HEK293T (cell line): ENCODE data around the gene FHIT.

Source experiments
- CTCF ChIA-PET: fragments of 350-600 bp; formaldehyde crosslinking; extraction: SDS; loops from one replicate; lab custom pipeline; 2021; ENCODE audit warnings: antibody characterized with exemption, inconsistent platforms; lab: Yijun Ruan, JAX
- POLR2A ChIA-PET: fragments of 350-600 bp; formaldehyde crosslinking; extraction: SDS; loops from one replicate; lab custom pipeline; 2020; ENCODE audit warnings: antibody characterized with exemption, inconsistent platforms; lab: Yijun Ruan, JAX
- DNase-seq: peaks from one replicate; pipeline ENCODE4 v3.0.0; 2012; ENCODE audit warnings: mixed read lengths; ENCODE audit errors: extremely low spot score
- ARNT ChIP-seq: fragments of 450-650 bp; IDR thresholded peaks from 2 replicates; pipeline ENCODE4 v1.6.1; 2017; ENCODE audit warnings: mild to moderate bottlenecking
- BHLHE40 ChIP-seq: fragments of 450-650 bp; IDR thresholded peaks from 2 replicates; pipeline ENCODE4 v1.6.1; 2016; ENCODE audit warnings: mild to moderate bottlenecking, moderate library complexity, borderline replicate concordance
- CTBP1 ChIP-seq: fragments of 450-650 bp; IDR thresholded peaks from 2 replicates; pipeline ENCODE4 v1.6.1; 2016; ENCODE audit warnings: borderline replicate concordance
- ELF4 ChIP-seq: fragments of 450-650 bp; IDR thresholded peaks from 2 replicates; pipeline ENCODE4 v1.6.1; 2017; ENCODE audit warnings: antibody characterized with exemption
- FOXA1 ChIP-seq: fragments of 450-650 bp; IDR thresholded peaks from 2 replicates; pipeline ENCODE4 v1.6.1; 2016; ENCODE audit warnings: mild to moderate bottlenecking
- FOXK2 ChIP-seq: fragments of 450-650 bp; IDR thresholded peaks from 2 replicates; pipeline ENCODE4 v1.6.1; 2016; ENCODE audit warnings: mild to moderate bottlenecking
- FOXM1 ChIP-seq: fragments of 450-650 bp; IDR thresholded peaks from 2 replicates; pipeline ENCODE4 v1.6.1; 2017; ENCODE audit warnings: mild to moderate bottlenecking, borderline replicate concordance
- HDGF ChIP-seq: fragments of 450-650 bp; IDR thresholded peaks from 2 replicates; pipeline ENCODE4 v1.6.1; 2017; ENCODE audit warnings: antibody characterized with exemption, borderline replicate concordance
- L3MBTL2 ChIP-seq: fragments of 450-650 bp; conservative IDR thresholded peaks from 2 replicates; pipeline ENCODE4 v1.6.1; 2016; ENCODE audit warnings: mild to moderate bottlenecking
- LEF1 ChIP-seq: fragments of 450-650 bp; IDR thresholded peaks from 2 replicates; pipeline ENCODE4 v1.6.1; 2017; ENCODE audit warnings: mild to moderate bottlenecking, borderline replicate concordance
- NFRKB ChIP-seq: fragments of 450-650 bp; IDR thresholded peaks from 2 replicates; pipeline ENCODE4 v1.6.1; 2016; ENCODE audit warnings: mild to moderate bottlenecking, moderate library complexity
- SP1 ChIP-seq: fragments of 450-650 bp; IDR thresholded peaks from 2 replicates; pipeline ENCODE4 v1.6.1; 2017
- SUZ12 ChIP-seq: fragments of 450-650 bp; IDR thresholded peaks from 2 replicates; pipeline ENCODE4 v1.6.1; 2016; ENCODE audit warnings: mild to moderate bottlenecking
- TARDBP ChIP-seq: fragments of 450-650 bp; IDR thresholded peaks from 2 replicates; pipeline ENCODE4 v1.6.1; 2016
- ZNF384 ChIP-seq: fragments of 450-650 bp; IDR thresholded peaks from 2 replicates; pipeline ENCODE4 v1.6.1; 2016
- TF ChIP-seq, protein P1 (sequence below): fragments of 450-650 bp; IDR thresholded peaks from 2 replicates; pipeline ENCODE4 v1.6.1; 2016

Gene FHIT

DNA sequence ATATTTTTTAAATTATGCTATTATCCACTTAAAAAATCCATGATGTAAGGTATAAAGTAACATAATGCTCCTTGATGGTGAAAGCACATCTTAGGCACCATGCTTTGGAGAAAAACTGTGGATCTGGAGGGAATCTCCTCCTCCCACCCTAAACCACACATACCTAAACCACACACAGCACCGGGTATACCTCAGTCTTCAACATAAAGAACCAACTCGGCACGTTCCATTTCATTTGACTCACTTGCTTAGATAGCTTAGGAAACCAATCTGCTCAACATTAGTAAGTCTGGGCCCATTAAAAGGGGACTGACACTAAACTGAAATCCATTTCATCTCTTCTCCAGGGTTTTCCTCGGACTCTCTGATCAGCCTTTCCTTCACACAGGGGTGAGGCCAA is 1255.7 kb downstream of the FHIT start:
- POLR2A ChIA-PET: no interaction called here
- TF ChIP-seq FOXA1: no peak
- no peak for TF ChIP-seq CTBP1
- TF ChIP-seq NFRKB: no peak
- no peak for TF ChIP-seq BHLHE40
- no peak for TF ChIP-seq FOXM1
- TF ChIP-seq ZNF384: no peak
- no peak for TF ChIP-seq LEF1
- no peak for TF ChIP-seq SP1
- no peak for TF ChIP-seq FOXK2
- TF ChIP-seq ARNT: no peak
- no peak for TF ChIP-seq SUZ12
- CTCF ChIA-PET: no interaction called here
- no peak for DNase-seq

DNA sequence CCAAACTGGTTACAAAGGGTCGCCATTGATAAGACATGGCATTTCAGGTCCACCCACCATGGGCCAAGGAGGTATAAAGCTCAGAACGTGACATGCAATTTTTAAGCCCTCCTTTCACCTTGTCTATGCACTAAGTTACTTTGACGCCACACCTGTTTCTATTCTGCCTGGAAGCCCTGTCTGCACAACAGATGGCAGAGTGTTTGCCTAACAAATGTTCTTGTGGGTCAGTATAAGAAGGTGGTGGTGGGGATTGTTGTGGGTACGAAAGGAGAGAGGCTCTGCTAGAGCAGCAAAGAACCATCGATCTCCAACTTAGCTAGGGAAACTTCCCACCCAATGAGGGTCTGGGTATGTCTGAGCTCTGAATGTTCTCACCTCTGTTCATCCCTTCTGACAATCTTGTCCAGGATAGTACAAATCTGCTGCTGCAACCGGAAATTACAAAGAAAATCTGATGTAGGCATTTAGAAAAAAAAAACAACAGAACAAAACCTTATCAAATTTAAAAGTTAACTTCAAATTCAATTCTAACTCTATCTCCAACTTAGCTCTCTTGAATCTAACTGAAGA is 1256.4 kb downstream of the FHIT start:
- POLR2A ChIA-PET: no interaction called here
- TF ChIP-seq FOXK2 (no peak), TARDBP (no peak), LEF1 (no peak), FOXM1 (no peak), ELF4 (no peak), ZNF384 (no peak), NFRKB (no peak), FOXA1 (no peak), SUZ12 (no peak), CTBP1 (no peak), HDGF (no peak), ARNT (no peak), L3MBTL2 (no peak), BHLHE40 (no peak), SP1 (no peak)
- TF ChIP-seq, protein P1, sequence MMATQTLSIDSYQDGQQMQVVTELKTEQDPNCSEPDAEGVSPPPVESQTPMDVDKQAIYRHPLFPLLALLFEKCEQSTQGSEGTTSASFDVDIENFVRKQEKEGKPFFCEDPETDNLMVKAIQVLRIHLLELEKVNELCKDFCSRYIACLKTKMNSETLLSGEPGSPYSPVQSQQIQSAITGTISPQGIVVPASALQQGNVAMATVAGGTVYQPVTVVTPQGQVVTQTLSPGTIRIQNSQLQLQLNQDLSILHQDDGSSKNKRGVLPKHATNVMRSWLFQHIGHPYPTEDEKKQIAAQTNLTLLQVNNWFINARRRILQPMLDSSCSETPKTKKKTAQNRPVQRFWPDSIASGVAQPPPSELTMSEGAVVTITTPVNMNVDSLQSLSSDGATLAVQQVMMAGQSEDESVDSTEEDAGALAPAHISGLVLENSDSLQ: no peak
- CTCF ChIA-PET: no interaction called here
- no peak for DNase-seq

DNA sequence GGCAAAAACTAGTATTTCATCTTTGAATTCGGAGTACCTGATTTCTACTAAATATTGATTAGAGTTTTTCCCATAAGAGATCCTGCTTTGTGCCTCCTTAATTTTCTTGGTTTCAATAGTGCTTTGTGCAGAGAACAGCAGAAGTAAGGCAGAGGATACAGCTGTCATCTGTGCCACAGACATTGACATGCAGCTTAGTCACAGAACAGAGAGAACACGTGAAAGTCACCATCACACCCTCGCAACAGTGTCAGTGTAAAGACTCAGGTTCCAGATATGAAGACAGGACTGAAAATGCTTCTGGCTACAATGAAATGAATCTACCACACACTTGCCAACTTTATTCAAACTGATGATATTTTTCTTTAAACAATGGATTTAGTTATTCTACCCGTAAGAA is 1258.7 kb downstream of the FHIT start:
- DNase-seq: no peak
- ChIA-PET CTCF (no interaction called here), POLR2A (no interaction called here)
- TF ChIP-seq ZNF384 (no peak), TARDBP (no peak), ARNT (no peak), CTBP1 (no peak), FOXA1 (no peak), SP1 (no peak), FOXM1 (no peak), NFRKB (no peak), L3MBTL2 (no peak)
- TF ChIP-seq, protein P1: no peak

DNA sequence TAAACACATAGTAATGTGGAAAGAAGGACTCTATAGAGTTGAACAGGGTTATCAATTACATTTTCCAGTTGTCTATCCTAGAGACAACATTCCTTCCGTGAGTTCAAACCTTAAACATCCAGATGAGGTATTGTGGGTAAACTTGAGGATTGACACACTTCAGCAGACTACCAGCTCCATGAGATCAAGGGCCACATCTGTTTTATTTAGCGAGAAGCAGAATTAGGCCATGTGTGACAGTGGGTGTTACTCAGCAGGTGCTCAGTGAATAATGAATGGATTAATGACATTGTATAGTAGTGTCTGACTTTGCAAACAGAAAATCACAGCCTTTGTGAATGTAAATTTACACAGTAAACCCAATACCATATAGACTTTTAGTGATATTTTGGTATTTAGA is 1260.3 kb downstream of the FHIT start:
- no peak for DNase-seq
- TF ChIP-seq SP1 (no peak), CTBP1 (no peak), FOXK2 (no peak), NFRKB (no peak), ZNF384 (no peak), FOXM1 (no peak), FOXA1 (no peak), ELF4 (no peak), L3MBTL2 (no peak), TARDBP (no peak), ARNT (no peak), HDGF (no peak), LEF1 (no peak), SUZ12 (no peak), BHLHE40 (no peak)
- TF ChIP-seq, protein P1: no peak
- ChIA-PET CTCF (no interaction called here), POLR2A (no interaction called here)

DNA sequence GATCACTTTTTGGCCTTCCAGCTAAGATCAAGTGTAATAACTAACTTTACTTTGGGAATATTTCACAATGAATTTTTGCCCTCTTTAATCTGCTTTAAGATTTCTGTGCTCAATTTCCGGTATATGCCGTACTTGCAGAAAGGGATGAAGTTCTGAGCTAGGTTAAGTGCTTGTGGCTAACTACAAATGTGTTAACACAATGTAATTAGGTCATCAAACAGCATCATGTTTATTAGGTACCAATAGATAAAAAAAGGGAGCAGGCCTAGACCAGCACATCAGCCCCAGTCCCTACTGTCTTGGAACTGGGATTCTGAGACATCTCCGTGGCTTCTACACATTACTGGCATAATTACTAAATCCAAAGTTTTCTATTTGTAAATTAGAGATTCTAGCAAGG is 1268.7 kb downstream of the FHIT start:
- no peak for DNase-seq
- CTCF ChIA-PET: no interaction called here
- no peak for TF ChIP-seq TARDBP
- POLR2A ChIA-PET: no interaction called here

DNA sequence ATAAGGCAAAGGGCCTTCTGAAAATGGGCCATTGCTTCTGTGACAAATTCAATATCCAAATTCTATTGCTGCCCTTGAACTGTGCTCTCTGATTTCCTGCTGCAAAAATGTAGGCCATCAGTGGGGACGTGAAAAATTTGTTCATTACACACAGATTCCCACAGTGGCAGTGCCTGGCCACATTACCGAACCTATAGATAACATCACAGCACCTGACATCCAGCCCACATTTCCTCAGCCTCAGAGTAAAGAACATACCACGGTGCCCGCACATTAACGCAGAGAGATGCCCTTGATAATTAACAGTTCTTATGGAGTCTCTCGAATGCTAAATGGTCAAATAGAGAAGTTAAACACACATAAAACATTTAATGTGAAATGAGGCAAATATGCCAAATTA is 1269.9 kb downstream of the FHIT start:
- DNase-seq: no peak
- POLR2A ChIA-PET: no interaction called here
- CTCF ChIA-PET: no interaction called here
- TF ChIP-seq BHLHE40 (no peak), TARDBP (no peak), CTBP1 (no peak), SUZ12 (no peak), LEF1 (no peak), HDGF (no peak), L3MBTL2 (no peak), NFRKB (no peak)
- TF ChIP-seq, protein P1: no peak
